Inflammatory macrophage (primary cell): Measurements from ENCODE around the gene IQSEC1.

Source experiments
- DNase-seq, 2 donors: peaks; one replicate each; pipeline ENCODE4 v3.0.0-alpha.2; 2020 to 2022

Gene IQSEC1

GRCh38 chr3:13085081-13085845, 12.0 kb upstream of the IQSEC1 start:
- no peak for DNase-seq

- no peak for DNase-seq
Measured at GRCh38 chr3:13083898-13084297, 10.7 kb upstream of the IQSEC1 start.

- DNase-seq: no peak
Measured at GRCh38 chr3:13083254-13083653, 10.0 kb upstream of the IQSEC1 start.

- no peak for DNase-seq
Measured at GRCh38 chr3:13082677-13083076, 9.4 kb upstream of the IQSEC1 start.

GRCh38 chr3:13081603-13082360, 8.6 kb upstream of the IQSEC1 start:
- DNase-seq: no peak

GRCh38 chr3:13080591-13080990, 7.4 kb upstream of the IQSEC1 start:
- DNase-seq: no peak

- DNase-seq: no peak
Measured at GRCh38 chr3:13080026-13080425, 6.8 kb upstream of the IQSEC1 start.

- no peak for DNase-seq
Measured at GRCh38 chr3:13079510-13079909, 6.3 kb upstream of the IQSEC1 start.

- no peak for DNase-seq
Measured at GRCh38 chr3:13079051-13079450, 5.8 kb upstream of the IQSEC1 start.

GRCh38 chr3:13078163-13078905, 5.1 kb upstream of the IQSEC1 start:
- DNase-seq: no peak

GRCh38 chr3:13077431-13078162, 4.4 kb upstream of the IQSEC1 start:
- DNase-seq: no peak

GRCh38 chr3:13075986-13076654, 2.9 kb upstream of the IQSEC1 start:
- DNase-seq: peak in 1 of 2 donors; percentile 62

GRCh38 chr3:13075318-13075717, 2.1 kb upstream of the IQSEC1 start:
- DNase-seq: peak; percentile 79 to 82

GRCh38 chr3:13074006-13074375, 762 bp upstream of the IQSEC1 start:
- DNase-seq: no peak

- no peak for DNase-seq
Measured at GRCh38 chr3:13072600-13073325, 466 bp downstream of the IQSEC1 start.

GRCh38 chr3:13072239-13072599, 1.0 kb downstream of the IQSEC1 start:
- no peak for DNase-seq

- DNase-seq: no peak
Measured at GRCh38 chr3:13071695-13072094, 1.5 kb downstream of the IQSEC1 start.

GRCh38 chr3:13070391-13071070, 2.7 kb downstream of the IQSEC1 start:
- no peak for DNase-seq

GRCh38 chr3:13069495-13069894, 3.7 kb downstream of the IQSEC1 start:
- peak; percentile 6 to 39 for DNase-seq

- DNase-seq: peak in 1 of 2 donors; percentile 4
Measured at GRCh38 chr3:13068269-13069010, 4.8 kb downstream of the IQSEC1 start.
